DLD1 (cell line): ENCODE results near the gene MAD1L1.

Experiments used
- in situ Hi-C: cut with HindIII; loops from 2 replicates; pipeline ENCODE4 v1.10.0; 2017; ENCODE audit warnings: low sequenced_read_pairs

MAD1L1 gene

DNA sequence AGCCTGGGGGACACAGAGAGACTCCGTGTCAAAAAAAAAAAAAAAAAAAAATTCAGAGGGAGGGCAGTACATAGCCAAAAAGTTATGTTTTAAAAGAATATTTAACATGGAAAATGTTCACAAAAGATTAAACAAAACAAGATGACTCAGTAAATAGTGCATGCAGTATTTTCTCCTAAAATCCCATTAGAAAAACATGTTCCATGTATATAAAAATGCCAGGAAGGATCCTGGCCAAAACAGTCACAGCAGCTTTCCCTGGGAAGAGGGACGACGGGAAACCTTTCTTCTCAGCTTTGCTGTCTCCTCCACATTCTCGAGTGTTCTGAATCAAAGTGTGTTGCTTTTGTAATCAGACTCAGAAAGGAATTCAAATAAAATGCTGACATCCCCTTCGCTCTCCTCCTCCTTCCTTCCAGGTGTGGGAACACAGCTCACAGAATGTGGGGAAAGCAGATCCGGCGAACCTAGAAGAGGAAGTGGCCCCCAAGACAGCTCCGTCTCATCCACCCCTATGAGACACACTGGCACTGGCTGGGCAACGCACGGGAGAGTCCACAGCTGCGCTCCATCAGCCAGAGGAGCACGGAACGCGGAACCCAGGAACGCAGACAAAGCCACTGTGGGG, 139.4 kb downstream of the MAD1L1 start:
- in situ Hi-C loops: no loop called here

DNA sequence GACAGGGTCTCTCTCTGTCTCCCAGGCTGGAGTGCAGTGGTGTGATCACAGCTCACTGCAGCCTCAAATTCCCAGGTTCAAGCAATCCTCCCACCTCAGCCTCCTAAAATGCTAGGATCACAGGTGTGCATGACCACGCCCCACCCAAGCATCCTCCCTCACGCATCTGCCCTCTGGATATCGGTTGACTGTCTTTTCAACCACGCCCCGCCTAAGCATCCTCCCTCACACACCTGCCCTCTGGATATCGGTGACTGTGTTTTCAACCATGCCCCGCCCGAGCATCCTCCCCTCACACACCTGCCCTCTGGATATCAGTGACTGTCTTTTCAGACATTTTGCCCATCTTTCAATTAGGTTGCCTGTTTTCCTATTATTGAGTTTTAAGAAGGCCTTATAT, 140.5 kb downstream of the MAD1L1 start:
- in situ Hi-C loops: no loop called here

DNA sequence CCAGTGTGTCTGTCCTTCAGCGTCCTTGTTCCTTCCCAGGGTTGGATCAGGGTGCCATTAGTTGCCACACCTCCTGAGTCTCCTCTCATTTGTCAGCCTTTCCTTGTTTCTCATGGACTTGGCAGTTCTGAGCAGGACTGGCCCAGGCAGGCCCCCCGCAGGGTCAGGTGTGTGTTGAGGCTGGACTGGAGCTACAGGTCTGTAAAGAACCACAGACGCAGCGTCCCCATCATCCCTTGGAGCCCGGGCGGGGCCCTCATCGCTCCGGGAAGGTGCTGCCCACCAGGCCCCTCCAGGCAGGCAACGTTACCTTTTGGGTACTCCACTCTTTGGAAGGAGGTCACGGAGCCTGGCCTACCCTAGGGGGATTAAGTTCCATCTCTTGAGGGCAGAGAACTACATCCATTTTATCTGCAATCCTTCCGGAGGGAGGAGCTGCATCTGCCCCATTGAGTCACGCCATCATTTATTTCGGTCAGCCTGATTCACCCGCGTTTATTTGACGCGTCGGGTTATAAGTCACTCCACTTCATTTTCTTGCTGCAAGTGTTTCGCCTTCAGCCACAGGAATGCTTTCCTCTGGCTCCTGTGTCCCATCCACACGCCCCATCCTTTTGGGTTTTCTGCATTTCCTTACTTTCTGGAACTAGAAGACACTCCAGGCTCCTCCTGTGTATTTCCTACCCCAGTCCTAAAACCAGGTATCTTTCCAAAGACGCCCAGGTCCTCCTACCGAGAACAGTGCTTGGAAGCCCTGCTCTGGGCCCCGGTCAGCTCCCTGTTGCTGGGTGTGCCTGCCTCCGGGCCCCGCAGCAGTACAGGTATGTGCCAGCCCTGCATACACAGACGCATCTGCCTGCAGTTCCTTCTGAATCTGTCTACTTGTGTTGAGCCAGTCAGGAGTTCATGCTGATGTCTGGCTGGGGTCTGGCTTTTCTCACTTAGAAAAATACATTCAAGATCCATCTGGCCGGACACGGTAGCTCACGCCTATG, 141.9 kb downstream of the MAD1L1 start:
- in situ Hi-C loops: no loop called here

DNA sequence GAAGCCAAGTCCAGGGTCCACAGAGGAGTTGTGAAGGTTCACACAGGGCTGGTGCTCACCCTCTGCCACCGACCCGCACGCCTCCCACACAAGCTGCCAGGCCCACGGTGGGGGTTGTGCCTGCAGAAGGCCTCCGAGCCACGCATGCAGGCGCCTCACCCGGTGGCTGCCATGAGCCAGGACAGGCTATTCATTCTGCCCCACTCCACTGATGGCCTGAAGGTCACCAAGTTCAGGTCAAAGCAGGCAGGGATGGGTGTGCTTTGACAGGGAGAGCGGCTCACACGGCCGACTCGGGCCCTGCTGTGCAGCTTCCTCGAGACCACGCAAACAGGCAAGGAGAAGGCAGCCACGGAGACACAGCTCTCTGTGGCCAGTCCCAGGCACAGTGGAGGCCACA, 143.9 kb downstream of the MAD1L1 start:
- in situ Hi-C loops: no loop called here

DNA sequence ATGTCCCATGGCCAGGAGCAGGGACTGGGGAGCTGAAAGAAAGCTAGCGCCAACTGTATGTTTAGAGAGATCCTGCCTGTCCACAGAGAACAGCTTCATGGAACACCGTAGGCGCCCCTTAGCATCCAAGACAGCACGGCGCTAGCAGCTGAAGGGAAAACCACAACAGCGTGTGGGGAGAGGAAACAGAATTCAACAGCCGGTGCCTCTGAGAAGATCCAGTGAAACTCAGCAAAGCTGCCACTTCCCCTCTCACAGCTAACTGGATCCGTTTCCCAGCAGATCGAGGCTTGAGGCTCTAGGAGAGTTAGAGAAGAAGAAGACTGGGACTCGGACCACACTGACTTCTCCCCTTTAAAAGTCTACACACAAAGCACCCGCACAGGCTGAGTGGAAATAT, 145.0 kb downstream of the MAD1L1 start:
- in situ Hi-C loops: no loop called here

DNA sequence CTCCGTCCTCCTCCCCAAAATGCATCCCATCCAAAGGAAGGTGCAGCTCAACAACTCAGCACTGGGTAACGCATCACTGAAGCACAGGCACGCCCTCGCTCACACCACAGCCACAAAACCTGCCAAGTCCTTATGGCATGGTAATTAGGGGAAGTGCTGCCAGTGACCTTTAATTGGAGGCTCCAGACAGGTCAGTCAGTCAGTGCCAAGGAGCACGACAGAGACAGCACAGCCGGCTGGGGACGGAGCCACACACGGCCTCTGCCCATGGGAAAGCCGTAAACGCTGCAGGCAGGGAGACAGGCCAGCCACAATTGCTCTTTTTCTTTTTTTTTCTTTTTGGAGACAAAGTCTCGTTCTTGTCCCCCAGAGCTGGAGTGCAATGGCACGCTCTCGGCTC, 146.5 kb downstream of the MAD1L1 start:
- in situ Hi-C loops: no loop called here

DNA sequence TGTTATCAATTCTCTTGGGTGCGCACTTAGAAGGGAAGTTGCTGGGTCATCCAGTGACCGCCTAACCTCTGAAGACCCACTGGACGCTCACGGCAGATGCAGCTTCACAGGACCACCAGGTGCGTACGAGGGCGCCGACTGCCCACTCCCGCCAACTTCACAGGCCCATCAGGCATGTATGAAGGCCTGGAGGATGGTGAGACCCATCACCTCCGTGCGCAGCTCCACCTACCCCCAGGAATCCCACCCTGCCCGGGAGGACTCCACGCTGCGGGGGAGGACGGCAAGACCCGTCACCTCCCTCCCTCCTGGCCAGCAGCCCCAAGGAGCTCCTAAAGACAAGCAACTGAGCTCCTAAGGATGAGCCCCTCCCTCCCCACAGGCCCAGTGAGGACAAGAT, 146.9 kb downstream of the MAD1L1 start:
- in situ Hi-C loops: no loop called here

DNA sequence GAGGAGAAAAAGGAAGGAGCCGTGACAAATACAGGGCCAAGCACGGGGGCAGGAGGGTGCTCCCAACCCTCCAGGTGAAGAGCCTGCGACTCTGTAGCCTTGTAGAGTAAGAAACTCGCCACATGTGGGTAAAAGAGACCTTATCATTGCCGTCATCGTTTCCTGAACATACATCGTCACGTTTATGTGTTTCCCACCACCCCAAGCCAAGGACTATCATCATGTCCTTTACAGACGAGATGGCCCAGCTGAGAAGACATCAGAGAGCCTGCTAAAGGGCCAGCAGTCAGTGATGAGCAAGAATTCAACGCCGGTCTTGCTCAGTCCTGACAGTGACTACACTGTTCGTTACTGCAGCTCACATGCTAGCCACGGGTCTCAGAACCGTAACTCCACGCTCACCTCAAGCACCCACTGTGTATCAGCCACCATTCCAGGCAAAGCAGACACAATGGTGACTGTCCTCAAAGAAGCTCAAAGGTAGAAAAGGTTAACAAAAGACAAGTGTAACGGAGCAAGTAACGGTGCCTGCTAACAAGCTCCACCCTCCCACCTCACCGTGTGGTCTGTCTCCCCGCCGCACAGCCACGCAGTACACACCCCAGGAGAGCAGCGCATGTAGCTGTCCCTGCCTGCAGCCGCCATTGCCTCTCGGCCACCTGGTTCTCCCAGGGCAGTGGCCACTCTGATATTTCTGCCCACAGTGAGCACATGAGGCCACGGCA, 147.8 kb downstream of the MAD1L1 start:
- in situ Hi-C loops: no loop called here

DNA sequence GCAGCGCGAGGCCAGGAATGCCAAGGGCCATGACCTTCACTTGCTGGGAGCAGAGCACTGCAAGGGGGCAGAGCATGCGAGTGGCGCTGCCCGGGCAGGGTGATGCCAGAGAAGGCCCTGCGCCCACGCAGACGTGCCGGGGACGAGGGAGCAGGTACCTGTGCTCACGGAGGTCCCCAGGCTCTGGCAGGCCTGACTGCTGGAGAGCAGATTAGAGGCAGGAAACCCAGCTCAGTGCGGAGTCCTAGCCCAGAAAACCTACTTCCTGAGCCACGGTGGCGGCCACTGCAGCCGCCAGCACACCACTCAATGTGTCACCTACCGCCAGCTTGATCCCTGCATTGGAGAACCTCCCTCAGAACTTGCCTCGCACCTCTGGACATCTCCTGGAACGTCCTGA, 148.4 kb downstream of the MAD1L1 start:
- in situ Hi-C loops: no loop called here

DNA sequence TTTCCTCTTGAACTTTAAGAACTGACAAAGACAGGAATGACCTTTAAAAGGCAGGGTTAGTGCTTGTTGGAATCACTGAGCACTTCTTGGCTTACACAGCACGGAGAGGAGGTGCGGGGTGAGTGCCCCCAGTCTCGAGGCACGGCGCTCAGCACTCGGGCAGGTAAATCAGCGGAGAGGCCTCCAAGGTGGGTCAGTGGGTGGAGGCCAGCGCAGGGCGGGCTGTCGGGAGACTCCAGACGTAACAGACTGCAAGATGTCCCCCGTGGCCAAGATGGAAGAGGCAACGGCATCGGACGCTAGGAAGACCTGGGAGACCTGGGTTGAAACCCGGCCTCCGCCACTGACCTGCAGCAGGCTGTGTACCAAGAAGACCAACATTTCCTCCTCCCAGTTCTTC, 149.4 kb downstream of the MAD1L1 start:
- in situ Hi-C loops: no loop called here

DNA sequence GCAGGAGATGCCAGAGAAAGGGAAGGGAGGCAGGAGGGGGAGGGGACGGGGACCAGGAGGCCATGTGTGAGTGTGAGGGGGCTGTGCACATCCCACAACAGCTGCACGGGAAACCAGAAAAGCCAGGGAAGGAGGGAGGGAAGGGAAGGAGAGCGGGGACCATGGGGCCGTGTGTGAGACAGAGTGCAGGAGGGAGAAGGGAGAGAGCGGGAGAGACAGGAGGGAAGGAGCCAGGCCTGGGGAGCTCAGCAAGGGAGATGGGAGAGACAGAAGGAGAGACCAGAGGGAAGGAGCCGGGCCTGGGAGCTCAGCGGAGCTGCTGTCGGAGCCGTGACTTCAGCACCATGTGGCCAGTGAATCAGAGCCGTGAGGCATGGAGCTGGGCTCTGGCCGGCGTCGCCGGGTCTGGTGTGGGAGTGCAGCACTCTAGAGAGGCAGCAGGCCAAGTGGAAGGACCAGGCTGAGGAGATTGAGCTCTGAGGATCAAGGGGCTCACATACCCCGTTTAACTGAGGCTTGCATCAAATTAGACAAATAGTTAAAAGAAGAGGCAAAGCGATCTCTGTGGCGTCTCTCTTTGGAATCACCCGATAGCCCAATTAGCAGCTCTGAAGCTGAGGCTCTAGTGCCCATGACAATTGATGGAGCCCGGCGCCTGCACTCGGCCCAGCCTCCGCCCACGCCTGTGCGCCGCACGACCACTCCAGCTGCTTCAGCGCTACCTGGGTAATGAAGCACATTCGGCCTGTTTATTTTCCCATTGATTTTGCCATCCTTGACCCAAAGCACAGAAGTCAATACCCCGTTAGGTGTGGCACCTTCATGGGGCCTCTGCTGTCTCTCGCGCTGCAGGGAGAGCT, 150.4 kb downstream of the MAD1L1 start:
- in situ Hi-C loops: no loop called here

DNA sequence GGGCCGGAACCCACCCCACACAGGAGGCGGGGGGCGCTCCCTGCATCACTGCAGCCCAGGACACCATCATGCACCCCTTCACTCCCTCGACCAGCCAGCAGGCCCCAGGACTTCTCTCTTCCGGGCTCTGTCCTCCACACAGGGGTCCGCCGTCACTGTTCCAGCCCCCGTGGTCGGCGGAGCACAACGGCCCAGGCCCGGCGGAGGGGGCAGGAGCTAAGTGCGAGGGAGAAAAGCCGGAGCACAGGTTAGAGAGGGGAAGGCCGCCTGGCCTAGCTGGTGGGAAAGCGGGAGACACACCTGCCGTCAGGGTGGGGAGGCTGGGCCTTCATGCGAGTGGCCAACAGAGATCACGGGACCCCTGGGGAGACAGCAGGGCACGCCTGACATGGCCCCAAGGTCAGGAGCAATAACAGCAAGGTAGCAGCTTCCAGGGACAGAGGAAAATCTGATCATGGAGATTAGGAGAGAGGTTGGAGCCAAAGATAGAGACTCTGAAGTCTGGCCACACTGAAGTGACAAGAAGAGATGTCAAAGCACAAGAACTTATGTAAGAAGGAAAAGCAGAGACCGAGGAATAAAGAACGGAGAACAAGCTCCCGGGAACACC, 151.1 kb downstream of the MAD1L1 start:
- in situ Hi-C loops: no loop called here

DNA sequence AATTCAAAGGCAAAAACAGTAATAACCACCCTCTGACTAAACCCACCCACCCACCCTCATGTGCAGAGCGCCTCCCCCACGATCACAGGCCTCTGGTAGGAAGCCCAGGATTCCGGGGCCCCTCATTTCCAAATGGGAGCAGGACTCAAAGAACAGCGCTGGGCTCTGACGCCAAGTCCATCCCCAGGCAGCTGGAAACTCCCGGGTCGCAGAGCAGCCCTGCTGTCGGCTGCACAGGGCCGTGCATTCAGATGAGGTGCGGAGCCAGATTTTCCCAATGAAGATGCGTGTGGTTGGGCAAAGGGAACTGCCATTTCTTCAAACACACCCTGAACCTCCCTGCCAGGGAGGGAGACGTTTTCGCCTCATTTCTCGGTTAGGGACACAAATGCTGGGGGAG, 152.3 kb downstream of the MAD1L1 start:
- in situ Hi-C loops: no loop called here

DNA sequence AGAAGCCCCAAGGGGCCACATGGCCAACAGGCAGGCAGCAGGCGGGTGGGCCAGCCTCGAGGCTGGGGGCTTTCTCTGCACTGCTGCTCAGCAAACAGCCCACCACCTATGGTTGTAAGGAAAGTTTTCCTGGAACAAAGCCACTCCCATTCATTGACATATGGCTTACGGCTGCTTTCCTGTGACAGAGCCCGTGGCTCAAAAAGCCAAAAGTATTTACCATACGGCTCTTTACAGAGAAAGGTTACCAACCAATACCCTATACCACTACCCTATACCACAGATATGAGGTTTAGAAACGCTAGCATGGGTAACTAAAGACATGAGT, 152.7 kb downstream of the MAD1L1 start:
- in situ Hi-C loops: no loop called here

DNA sequence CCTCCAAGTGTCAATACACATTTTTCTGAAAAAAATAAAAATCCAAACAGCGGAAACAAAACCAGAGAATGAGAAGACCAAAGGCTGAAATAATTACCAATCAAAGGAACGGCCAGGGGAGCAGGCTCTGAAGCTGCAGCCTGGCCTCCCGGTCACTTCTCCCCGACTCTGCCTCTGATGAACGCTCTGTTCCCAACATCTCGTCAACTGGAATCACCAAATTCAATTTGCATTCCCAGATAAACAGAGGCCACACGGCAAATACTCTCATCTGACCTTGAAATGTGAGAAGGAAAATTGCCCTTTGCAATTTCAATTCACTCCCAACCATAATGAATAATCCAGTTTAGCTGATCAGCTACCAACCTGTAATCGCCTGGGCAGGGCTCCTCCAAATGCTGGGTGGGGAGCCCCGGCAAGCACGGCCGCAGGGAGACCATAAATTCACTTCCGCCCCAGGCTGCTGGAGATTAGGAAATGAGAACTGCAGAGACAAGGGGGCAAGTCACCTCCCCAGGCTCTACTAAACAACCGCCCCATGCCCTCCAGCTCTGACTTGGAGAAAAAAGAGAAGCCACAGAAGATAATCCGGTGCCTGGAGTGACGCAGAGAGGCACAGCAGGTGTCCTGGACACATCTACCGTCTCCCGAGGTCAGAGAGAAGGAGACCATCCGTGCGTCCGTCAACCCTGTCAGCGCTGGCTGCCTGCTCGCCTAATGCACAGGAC, 153.2 kb downstream of the MAD1L1 start:
- in situ Hi-C loops: no loop called here

DNA sequence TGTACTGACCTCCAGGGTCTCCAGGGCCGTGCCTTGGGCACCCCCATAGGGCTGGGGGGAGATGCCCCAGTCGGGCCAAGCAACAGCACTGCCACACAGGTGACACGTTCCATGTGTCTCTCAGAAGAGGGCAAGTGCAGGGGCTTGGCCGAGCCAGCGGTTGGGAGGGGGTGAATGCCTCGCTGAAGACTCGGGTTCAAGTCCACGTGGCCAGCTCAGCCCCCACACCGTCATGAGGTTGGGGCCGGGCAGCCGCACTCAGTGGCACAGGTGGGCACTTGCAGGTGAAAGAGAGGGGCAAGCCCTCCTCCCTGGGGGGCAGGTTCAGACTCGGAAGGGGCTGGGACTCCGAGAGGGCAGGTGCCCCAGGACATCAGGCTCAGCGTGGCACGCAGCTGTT, 153.8 kb downstream of the MAD1L1 start:
- in situ Hi-C loops: no loop called here

DNA sequence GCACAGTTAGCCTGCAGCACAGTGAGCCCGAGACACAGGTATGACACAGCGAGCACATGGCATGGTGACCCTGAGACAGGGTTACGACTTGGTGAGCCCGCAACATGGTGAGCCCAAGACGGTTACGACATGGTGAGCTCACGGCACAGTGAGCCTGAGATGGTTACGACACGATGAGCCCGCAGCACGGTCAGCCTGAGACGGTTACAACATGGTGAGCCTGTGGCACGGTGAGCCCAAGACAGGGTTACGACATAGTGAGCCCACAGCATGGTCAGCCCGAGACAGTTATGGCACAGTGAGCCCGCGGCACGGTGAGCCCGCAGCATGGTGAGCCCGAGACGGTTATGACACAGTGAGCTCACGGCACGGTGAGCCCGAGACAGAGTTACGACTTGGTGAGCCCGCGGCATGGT, 156.1 kb downstream of the MAD1L1 start:
- in situ Hi-C loops: no loop called here

DNA sequence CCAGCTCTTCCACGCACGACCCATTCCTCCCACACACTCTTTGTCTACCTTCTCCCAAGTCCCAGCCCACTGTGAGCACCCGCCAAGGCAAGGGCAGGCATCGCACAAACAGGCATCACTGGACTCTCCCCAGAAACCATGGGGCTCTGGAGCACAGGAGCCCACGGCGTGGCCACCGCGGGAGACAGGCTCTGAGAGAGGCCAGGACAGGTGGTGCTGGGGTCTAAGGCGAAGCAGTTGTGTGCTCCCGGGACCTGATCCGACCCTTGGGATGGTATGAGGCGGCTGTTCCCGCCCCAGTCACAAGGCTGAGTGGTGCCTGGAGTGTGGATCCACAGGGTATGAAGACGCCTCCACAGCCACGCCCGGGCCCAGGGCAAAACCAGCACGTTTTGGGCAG, 156.9 kb downstream of the MAD1L1 start:
- in situ Hi-C loops: no loop called here

DNA sequence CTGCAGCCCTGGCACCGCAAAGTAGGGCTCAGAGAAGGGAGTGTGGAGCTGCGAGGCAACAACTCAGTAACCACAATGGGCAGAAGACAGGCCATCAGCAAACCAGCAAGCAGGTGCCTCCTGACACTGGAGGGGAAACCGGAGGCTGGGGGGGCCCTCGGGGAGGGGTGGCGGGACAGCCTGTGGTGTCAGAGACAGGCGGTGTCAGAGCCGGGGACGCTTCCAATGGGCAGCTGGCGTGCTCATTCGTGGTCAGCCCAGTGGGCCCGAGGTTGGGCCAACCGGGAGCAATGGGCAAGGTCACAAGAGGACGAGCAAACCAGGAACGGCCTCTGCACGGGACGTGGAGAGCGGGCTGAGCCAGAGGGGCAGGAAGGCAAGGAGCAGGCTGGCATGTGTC, 158.1 kb downstream of the MAD1L1 start:
- in situ Hi-C loops: no loop called here

DNA sequence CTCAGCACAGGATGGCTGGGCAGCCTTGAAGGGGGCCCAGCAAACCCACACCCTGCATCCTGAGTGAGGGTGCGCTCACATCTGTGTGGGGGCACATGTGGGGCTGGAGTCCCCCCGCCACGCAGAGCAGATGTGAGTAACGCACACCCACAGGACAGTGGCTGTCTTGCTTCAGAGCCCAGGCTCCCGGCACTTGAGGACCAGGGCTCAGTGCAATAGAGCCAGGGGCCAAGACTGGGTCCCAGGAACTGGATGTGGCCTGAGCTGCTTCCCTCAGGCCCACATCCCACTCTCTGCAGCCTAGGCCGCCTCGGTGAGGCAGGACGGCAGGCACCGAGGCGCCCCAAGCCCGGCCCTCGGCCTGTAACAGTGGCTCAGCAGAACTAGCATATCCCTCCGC, 159.9 kb downstream of the MAD1L1 start:
- in situ Hi-C loops: no loop called here
